ENCODE measurements around the gene ILF2.
A peak's percentile ranks its signal among the peaks of the same experiment; 100 is the strongest.
"Not testable (repeated sequence)": the region's sequence is repeated elsewhere in the genome, so short reads cannot be mapped to it uniquely, and the experiment has no call there.

The ILF2 gene

DNA sequence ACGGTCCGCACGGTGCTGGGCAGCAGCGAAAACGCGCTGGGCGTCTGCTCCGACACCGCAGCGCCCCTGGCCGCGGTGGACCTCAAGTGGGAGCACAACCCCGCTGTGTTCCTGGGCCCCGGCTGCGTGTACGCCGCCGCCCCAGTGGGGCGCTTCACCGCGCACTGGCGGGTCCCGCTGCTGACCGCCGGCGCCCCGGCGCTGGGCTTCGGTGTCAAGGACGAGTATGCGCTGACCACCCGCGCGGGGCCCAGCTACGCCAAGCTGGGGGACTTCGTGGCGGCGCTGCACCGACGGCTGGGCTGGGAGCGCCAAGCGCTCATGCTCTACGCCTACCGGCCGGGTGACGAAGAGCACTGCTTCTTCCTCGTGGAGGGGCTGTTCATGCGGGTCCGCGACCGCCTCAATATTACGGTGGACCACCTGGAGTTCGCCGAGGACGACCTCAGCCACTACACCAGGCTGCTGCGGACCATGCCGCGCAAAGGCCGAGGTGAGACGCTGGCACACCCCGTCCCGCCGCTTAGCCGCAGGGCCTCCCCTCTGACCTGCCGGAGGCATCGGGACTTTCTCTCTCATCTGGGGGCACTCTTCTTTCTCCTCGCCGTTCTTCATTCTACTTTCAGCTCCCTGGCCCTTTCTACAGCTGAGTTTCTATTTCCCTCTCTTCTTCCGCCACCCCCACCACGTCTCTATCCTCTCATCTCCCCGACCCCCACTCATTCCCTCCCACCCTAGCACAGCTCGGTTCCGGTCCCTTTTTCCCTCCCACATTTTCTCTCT lies 8.7 kb upstream of the ILF2 start:
- no peak for DNase-seq (ENCODE audit: low read depth)

DNA sequence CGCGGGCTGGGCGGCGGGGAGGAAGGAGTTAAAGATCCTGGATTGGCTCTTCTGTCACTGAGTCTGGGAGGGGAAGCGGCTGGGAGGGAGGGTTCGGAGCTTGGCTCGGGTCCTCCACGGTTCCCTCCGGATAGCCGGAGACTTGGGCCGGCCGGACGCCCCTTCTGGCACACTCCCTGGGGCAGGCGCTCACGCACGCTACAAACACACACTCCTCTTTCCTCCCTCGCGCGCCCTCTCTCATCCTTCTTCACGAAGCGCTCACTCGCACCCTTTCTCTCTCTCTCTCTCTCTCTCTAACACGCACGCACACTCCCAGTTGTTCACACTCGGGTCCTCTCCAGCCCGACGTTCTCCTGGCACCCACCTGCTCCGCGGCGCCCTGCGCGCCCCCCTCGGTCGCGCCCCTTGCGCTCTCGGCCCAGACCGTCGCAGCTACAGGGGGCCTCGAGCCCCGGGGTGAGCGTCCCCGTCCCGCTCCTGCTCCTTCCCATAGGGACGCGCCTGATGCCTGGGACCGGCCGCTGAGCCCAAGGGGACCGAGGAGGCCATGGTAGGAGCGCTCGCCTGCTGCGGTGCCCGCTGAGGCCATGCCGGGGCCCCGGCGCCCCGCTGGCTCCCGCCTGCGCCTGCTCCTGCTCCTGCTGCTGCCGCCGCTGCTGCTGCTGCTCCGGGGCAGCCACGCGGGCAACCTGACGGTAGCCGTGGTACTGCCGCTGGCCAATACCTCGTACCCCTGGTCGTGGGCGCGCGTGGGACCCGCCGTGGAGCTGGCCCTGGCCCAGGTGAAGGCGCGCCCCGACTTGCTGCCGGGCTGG lies 7.9 kb upstream of the ILF2 start, which contains the start of gene NPR1:
Gene NPR1 (plus strand): TSS at position 170 of the 818 bp plus-strand sequence. CDS start 421 bp downstream, at position 591.
- no peak for DNase-seq (ENCODE audit: low read depth)

DNA sequence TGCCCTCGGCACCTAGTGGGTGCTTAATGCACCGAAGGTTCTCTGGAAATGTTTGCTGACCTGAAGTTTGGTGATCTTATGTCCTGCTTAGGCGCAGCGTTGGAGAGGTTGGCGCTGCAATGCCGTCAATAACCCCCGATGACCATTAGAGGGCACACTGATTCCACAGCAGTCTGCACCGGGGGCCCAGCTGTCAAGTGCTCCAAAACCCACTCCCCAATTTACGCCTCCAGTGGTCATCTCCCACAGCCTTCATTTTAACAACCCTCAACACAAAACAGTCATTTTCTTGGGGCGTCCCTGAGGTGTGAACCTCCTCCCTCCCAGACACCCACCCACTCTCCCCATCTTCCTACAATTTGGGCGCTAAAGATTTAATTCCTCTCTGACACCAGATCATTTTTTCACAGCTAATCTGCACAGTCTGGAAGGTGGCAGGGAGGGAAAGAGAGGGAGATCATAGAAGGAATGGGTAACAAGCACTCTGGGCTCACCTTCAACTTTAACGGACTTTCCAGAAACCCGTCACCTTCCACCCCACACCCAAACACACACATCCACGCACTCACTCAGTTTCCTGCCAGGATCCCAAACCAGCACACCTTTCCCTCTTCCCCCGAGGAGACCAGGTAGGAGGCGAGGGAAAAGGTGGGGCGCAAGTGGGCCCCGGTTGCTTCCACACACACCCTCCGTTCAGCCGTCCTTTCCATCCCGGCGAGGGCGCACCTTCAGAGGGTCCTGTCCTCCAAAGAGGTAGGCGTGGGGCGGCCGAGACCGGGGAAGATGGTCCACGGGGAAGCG lies 7.1 kb upstream of the ILF2 start:
- DNase-seq (ENCODE audit: low read depth): peak; percentile 26

DNA sequence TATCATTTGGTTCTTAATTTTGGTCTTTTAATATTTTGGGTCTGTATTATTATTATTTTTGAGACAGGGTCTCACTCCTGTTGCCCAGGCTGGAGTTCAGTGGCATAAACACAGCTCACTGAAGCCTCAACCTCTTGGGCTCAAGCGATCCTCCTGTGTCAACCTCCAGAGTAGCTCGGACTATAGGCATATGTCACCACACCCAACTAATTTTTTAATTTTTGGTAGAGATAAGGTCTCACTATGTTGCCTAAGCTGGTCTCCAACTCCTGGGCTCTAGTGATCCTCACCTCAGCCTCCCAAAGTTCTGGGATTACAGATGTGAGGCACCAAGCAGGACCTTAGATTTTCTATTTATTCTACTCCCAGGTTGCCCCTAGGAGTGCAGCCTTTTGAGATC lies 2.7 kb upstream of the ILF2 start:
- DNase-seq (ENCODE audit: low read depth): no peak

DNA sequence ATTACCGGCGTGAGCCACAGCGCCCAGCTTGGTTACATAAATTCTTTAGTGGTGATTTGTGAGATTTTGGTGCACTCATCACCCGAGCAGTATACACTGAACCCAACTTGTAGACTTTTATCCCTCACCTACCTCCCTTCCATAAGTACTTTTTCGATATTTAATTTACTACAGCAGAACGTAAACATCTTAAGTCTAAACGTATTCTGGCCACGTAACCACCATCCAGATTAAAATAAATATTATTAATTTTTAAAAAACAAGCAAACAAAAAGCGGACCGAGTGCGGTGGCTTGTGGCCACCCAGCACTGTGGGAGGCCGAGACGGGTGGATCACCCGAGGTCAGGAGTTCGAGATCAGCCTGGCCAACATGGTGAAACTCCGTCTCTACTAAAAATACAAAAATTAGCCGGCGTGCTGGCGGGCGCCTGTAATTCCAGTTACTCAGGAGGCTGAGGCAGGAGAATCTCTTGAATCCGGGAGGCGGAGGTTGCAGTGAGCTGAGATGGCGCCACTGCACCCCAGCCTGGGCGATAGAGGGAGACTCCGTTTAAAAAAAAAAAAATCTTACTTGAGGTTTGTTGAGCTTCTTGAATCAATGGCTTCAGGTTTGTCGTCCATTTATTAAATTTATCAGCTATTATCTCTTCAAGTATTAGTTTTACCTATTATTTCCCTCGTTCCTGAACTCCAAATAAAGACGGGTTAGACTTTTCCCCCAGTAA lies 998 bp upstream of the ILF2 start:
- DNase-seq (ENCODE audit: low read depth): peak; percentile 9

DNA sequence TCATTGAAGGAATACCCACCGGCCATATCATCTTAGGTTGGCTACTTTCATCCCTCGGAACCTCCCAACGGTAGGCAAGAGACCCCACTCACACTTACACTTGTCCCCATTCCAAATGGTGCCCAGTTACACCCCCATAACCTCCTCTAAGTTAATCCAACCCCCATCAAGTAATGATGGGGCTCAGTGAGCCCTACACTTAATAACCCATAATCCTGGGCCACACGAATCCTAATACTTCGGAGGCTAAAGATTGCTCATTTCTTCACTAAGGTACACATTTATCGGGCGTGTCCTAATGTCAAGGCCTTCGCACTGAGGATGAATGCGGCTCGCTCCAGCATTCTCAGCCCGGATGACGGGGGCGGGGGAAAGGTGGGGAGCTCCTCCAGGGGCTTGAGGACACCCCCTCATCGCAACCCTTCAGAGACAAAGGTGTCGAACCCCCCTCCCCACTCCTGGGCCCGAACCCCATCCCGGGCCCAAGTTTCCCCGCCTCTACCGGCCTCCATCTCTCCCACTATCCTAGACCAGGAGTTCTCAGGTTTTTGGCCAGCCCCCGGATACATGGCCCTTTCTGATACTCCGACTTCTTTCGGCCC lies 435 bp downstream of the ILF2 start:
- no peak for DNase-seq (ENCODE audit: low read depth)

GRCh38 chr1:153669606-153670005 lies 1.2 kb downstream of the ILF2 start:
- DNase-seq (ENCODE audit: low read depth): no peak

DNA sequence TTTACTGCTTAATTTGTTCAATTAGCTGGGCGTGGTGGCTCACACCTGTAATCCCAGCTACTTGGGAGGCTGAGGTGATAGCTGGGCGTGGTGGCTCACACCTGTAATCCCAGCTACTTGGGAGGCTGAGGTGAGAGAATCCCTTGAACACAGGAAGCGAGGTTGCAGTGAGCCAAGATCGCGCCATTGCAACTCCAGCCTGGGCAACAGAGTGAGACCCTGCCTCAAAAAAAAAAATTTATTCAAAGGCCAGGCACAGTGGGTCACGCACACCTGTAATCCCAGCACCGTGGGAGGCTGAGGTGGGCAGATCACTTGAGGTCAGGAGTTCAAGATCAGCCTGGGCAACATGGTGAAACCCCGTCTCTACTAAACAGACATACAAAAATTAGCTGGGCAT lies 2.1 kb downstream of the ILF2 start:
- not testable (repeated sequence) for DNase-seq (ENCODE audit: low read depth)

GRCh38 chr1:153667439-153667838 lies 3.4 kb downstream of the ILF2 start:
- DNase-seq (ENCODE audit: low read depth): no peak

DNA sequence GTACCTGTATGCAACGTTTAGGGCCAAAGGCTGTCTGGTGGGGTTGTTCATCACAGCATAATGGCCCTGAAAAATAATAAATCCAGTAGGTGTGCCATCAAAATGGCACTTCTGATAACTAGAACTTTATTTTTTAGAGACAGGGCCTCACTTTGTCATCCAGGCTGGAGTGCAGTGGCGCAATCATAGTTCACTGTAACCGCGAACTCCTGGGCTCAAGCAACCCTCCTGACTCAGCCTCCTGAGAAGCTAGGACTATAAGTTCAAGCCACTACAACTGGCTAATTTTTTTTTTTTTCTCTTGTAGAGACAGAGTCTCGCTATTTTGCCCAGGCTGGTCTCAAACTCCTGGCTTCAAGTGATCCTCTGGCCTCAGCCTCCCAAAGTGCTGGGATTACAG lies 7.6 kb downstream of the ILF2 start:
- no peak for DNase-seq (ENCODE audit: low read depth)

GRCh38 chr1:153662269-153662668 lies 8.5 kb downstream of the ILF2 start:
- DNase-seq (ENCODE audit: low read depth): no peak

DNA sequence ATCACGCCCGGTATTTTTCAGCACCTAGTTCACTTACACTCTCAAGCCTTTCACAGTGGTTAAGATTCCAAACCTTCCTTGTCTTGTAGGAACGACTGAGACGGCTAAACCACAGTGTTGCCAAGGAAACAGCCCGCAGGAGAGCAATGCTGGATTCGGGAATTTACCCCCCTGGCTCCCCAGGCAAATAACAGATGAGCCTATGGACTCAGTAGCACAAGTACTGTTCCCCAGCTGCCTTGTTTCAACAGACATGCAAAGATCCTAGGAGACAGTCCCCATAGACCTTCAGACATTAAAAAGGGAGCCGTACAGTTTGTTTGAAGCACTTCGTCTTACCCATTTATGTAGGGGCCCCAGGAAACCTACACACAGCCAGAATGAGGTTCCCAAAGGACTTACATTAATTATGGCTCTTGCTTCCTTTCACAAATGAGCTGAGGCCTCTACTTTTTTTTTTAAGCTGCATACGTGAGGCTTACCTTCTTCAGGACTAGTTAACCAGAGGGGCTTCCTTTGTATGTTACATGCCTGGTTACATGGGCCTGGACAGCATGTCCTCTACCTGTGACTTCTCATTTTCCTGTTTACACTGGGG lies 9.6 kb downstream of the ILF2 start:
- DNase-seq (ENCODE audit: low read depth): no peak

GRCh38 chr1:153659656-153660055 lies 11.1 kb downstream of the ILF2 start:
- DNase-seq (ENCODE audit: low read depth): no peak

DNA sequence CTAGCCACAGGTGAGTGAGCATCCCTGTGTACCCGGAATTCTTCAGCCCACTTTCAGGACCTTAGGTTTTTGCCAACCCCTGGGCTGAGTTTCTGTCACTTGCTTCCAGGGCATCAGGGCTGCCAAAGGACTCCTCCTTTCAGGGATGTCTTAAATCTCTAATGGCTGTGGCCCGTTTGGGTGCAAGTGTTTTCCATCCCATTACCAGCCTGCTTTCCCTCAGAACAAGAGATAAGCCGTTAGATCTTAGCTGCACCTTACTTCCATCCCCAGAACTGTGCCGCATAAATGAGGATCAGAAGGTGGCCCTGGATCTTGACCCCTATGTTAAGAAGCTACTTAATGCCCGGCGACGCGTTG lies 11.6 kb downstream of the ILF2 start:
- DNase-seq (ENCODE audit: low read depth): no peak

DNA sequence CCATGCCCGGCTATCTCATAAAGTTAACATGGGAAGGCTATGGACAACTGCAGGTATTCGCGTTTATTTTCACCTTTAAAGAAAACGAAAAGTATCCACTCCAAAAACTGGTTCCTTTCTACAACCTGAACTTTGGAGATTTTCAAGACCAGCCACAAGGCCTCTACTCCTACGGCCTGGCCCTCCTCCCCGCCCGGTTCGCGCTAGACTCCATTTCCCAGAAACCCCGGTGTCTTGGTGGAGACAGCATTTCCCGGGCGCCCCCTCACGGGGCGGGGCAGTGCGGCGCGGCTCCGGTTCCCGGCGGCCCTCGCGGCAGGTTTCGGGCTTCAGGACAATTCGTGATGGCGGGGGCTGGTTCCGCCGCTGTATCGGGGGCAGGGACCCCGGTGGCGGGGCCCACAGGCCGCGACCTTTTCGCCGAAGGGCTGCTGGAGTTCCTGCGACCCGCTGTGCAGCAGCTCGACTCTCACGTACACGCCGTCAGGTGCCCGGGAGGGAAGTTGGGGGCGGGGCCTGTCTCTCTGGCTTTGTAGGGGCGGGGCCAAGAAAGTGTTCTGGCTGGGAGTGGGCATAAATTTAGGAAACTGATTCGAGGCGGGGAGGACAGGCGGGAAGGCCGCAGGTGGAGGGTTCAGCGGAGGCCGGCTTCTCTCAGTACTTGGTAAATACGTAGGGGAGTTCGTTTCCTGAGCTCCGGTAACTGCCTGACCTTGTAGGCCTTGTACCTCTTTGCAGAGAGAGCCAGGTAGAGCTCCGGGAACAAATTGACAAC lies 12.2 kb downstream of the ILF2 start, which contains the start of gene SNAPIN:
Gene SNAPIN (plus strand): TSS at position 304 of the 775 bp plus-strand sequence. CDS start 41 bp downstream, at position 345.
- DNase-seq (ENCODE audit: low read depth): peak; percentile 68

- no peak for DNase-seq (ENCODE audit: low read depth)
These were observed 15.5 kb downstream of the ILF2 start for GRCh38 chr1:153655333-153655732.

DNA sequence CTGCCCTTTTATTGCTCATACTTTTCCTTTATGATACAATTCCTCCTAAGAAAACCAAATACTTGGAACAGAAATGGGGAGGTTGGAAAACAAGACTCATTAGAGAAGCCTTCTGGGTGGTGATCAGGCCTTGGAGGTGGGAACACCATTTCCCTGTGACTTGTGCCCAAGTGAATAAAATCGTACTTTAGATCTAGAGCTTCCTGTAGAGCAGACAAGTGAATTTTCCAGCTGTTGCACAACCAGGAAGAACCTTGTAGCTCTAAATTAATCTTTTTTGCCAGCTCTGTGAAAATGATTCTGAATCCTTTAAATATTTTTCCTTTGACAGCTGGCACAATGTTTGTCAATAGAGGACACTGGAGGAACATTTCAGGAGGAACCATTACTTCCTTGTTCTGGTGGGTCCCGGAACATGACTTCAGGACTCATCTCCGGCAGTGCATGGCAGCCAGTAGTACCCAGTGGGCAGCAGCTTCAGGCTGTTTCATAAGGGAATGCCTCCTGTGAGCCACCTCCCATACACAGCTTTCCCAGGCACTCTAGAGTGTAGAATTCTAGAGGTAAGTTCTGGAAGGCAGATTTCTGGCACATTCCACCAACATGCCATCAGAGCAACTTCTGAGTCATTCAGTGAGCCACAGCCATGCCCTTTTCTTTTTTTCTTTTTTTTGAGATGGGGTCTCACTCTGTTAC lies 17.8 kb downstream of the ILF2 start:
- DNase-seq (ENCODE audit: low read depth): no peak

DNA sequence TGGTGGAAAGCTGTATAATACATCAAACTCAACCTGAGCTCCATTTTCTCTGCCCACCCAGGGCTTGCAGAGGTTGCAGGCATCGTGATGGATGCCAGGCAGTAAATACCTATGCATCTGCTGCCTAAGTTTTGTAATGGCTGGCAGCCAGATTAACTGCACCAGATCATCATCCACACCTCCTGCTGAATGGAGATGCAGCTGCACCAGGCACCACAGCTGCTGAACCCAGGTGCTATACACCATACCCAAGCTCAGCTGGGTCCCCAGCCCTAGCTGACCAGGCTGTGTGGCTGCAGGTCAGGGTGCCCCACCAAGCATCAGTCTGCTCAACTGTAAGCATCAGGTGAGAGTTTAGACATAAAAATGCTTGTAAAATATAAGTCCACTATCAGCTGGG lies 19.0 kb downstream of the ILF2 start:
- no peak for DNase-seq (ENCODE audit: low read depth)

- no peak for DNase-seq (ENCODE audit: low read depth)
These were observed 20.9 kb downstream of the ILF2 start for GRCh38 chr1:153649863-153650235.
